Lower leg skin (tissue), 3 donors: ENCODE measurements around the gene CD82.

Source experiments
- POLR2A ChIP-seq, 2 donors: fragments of 450-650 bp; IDR thresholded peaks; one replicate each; pipeline ENCODE4 v1.6.1; 2016 to 2017; ENCODE audit warnings: antibody characterized with exemption in 2 of 2, mild to moderate bottlenecking in 1 of 2, moderate library complexity in 1 of 2
- TF ChIP-seq, protein P1 (sequence below), 3 donors: fragments of 450-650 bp; IDR thresholded peaks; one replicate each; pipeline ENCODE4 v1.5.1; 2016; ENCODE audit warnings: antibody characterized with exemption in 3 of 3, mild to moderate bottlenecking in 3 of 3, moderate library complexity in 2 of 3

DNA sequence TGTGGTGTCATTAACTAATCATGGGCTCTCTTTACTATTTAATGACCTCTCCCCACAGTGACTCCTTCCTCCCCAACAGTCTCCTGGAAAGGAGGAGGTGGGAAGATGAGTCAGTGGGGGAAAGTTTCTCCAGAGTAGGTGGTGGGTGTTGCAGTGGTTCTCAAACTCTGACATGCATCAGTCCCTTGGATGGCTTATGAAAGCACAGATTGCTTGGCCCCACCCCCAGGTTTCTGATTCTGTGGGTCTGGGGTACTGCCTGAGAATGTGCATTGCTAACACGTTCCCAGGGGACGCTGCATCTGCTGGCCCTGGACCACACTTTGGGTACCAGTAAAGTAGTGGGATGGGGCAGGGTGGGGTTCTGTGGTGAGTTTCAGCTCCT, 9.8 kb downstream of the CD82 start:
- TF ChIP-seq POLR2A (IDR thresholded peaks at IDR 0.05): no peak
- TF ChIP-seq, protein P1, sequence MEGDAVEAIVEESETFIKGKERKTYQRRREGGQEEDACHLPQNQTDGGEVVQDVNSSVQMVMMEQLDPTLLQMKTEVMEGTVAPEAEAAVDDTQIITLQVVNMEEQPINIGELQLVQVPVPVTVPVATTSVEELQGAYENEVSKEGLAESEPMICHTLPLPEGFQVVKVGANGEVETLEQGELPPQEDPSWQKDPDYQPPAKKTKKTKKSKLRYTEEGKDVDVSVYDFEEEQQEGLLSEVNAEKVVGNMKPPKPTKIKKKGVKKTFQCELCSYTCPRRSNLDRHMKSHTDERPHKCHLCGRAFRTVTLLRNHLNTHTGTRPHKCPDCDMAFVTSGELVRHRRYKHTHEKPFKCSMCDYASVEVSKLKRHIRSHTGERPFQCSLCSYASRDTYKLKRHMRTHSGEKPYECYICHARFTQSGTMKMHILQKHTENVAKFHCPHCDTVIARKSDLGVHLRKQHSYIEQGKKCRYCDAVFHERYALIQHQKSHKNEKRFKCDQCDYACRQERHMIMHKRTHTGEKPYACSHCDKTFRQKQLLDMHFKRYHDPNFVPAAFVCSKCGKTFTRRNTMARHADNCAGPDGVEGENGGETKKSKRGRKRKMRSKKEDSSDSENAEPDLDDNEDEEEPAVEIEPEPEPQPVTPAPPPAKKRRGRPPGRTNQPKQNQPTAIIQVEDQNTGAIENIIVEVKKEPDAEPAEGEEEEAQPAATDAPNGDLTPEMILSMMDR (IDR thresholded peaks at IDR 0.05): no peak
